ENCODE data around the gene VPS25. TPM values are rescaled to one million over a fixed set of nuclear protein-coding genes. Genes with fewer than 3 reads are reported as not detected.

VPS25 gene
- 57.4 and 57.7 TPM in 2 replicates for total RNA-seq

DNA sequence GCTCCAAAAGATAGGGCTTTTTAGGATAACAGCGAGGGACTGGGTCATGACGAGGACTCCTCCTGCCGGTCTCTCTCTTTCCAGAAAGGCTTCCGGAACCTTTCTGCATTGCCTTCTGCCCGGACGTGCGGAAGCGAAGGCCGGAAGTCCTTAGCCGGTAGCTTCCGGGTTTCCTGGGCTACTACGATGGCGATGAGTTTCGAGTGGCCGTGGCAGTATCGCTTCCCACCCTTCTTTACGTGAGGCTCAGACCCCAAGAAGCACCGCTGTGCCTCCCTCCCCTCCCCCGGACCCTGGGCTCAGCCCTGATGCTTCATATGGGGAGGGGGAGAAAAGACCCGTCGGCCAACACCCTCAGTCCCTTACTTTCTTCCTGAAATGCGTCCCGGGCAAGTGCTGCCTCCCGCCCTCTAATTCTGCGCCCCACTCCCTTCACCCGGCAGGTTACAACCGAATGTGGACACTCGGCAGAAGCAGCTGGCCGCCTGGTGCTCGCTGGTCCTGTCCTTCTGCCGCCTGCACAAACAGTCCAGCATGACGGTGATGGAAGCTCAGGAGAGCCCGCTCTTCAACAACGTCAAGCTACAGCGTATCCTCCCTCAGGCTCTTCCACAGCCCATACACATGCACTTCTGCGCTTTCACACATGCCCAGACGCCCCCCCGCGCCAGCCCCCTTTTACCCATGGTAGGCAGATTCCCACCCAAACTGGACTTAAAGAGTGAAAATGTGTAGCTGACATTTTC lies at the start of gene VPS25:
Gene VPS25 (plus strand): TSS at position 160 of the 746 bp plus-strand sequence. CDS start 27 bp downstream, at position 187.

DNA sequence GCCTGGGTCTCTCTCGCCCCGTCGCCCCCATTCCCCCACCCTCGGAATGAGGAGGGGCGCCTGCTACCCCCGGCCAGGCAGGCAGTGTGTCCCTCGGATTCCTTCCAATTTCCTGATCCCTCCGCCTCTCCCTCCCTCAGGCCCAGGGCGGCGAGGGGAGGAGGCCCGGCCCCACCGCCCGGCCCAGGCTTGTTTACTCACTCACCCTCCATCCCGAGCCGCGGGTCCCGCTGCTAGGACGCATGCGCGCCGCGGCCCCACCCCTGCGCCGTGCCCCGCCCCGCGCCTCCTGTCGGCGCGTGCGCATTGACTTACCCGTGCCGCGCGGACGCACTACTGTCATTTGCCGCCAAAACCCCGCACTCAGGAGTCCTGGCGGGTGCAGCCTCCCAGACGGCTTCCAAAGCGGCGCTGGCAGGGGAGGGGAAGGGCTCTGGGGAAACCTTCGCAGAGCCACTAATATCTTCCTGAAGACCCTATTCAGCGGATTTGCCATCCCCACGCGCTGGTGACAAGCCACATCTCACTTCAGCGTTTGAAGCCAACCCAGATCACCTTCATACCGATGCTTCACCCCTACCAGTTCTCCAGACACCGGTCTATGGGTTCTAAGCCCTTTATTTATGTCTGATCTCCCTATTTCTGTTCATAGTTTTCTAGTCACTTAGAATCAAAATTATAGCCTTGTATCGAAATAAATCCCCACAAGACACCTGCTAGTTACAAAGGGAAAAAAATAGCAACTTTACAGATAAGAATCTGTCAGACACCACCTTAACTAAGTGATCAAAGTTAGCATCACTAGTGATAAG lies 28.2 kb upstream of the VPS25 start, which contains the start of gene EZH1:
Gene EZH1 (minus strand): TSS at position 235 of the 812 bp plus-strand sequence. CDS start 16,099 bp downstream, outside the sequence.

DNA sequence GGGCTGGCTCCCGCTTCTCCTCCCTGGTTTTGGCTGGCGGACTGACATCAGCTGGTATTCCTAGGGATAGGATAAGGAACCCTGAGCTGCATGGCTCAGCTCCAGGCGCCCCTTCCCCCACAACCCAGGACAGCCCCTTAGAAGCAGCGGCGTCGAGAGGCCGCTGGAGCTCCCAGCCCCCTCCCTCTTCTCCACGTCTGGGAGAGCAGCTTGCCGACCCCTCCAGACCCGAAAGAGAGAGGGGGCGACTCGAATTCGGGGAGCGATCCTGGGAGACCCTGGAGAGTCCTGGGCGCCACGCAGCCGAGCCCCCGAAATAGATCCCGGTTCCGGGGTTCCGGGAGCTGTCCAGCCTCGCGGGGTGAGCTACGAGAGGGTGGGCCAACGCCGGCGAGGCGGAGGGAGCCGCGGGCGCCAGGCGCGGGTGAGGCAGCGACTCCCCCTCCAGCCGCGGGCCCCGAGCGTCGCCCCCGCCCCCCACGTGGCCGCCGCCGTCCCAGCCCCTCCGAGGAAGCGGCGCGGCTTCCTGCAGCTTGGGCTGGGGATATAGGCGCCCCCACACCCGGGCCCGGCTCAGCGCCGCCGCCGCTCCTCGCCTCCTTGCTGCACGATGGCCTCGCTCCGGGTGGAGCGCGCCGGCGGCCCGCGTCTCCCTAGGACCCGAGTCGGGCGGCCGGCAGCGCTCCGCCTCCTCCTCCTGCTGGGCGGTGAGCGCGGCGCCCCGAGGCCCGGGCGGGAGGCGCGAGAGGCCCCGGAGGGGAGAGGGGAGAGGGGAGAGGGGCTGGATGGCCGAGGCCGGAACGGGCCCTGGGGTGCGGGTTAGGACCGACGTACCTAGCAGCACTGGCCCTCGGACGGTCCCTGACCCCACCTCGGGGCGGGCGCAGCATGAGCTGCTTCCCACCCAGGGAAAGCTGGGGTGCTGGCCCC lies 12.3 kb upstream of the VPS25 start, which contains the start of gene RAMP2:
Gene RAMP2 (plus strand): TSS at position 576 of the 930 bp plus-strand sequence. CDS start 35 bp downstream, at position 611.

DNA sequence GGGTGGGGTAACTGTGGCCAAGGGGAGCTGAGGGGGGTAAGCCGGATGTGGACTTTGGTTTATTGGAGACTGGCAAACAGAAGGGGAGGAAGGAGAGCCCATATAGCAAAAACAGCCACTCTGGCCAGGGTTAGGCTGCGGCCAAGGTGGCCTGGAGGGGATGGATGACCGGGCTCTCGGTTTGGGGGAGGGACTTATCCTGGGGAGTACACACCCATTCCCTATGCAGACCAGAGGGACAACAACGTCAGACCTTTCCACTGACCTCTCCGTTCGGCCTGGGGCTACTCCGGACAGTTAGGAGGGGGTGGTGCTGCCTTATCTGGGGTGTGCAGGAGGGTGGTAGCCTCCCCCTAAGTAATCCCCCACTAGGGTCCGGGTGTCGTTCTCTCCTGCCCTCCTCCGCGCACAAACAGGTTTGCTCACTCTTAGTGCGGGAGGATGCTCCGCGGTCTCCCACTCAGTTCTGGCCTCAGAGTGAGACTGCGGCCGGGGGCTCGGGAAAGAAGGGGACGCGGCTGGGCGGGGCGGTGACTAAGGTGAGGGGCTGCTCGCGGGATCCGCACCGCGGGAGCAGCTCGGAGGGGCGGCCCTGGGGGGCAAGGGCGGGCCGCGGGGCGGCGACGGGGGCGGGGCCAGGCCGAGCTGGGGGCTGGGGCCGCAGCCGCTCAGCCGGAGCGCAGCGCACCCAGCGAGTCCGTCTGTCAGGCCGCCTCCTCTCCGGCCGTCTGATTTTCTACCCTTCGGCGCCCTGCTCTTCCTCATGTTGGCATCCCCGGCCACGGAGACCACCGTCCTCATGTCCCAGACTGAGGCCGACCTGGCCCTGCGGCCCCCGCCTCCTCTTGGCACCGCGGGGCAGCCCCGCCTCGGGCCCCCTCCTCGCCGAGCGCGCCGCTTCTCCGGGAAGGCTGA lies 6.9 kb downstream of the VPS25 start, which contains the start of gene WNK4:
Gene WNK4 (plus strand): TSS at position 675 of the 915 bp plus-strand sequence. CDS start 89 bp downstream, at position 764.

DNA sequence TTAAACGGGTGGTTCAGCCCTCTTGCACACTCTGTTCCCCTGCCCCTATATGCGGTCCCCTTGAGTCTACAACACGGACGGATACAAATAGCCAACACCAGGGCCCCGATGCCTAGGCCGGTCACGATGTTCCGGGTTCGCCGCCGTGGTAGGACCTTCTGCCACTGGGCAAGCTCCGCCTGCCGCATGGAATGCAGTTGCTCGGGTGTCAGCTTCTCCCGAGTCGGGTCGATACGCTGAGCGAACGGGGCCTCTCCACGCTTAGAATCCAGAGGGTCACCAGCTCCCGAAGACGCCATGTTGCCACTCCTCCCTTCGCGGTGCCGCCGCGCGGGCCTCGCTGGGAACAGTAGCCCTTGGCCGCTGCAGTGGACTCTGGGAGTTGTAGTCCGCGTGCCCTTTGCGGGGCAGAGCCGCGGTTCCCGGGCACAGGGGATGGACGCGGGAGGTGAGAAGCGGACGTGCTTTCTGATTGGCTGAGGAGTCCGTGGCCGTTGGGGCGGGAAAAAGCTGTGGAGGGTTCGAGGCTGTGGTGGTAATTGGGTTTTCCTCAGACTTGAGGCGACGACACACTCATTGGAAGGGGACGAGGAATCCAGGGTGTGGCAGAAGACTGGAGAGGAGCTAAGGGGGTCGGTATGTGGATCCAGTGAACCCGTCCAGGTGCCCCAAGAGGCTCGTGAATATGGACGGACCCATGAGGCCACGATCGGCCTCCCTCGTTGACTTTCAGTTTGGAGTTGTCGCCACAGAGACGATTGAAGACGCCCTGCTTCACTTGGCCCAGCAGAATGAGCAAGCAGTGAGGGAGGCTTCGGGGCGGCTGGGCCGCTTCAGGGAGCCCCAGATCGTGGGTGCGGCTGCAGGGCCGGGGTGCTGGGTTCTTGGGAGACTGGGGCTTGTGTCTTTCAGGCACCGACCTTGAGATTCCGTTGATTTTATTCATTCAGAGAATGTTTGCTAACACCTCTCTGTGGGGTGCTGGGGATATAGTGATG lies 25.4 kb downstream of the VPS25 start, which contains the start of the genes CNTD1 and COA3:
Gene CNTD1 (plus strand): TSS at position 479 of the 998 bp plus-strand sequence. CDS start 207 bp downstream, at position 686.
Gene COA3 (minus strand): TSS at position 322 of the 998 bp plus-strand sequence. CDS start 23 bp downstream, at position 299.

Other genes with a start within 250 kb of the VPS25 start
- gene NAGLU, start 237.2 kb upstream of the VPS25 start, total RNA-seq: 44.9 and 46.9 TPM in 2 replicates
- gene HSD17B1, start 220.5 kb upstream of the VPS25 start, total RNA-seq: 1.2 and 1.8 TPM in 2 replicates
- 7.9 and 12.0 TPM in 2 replicates for gene COASY, start 211.3 kb upstream of the VPS25 start, total RNA-seq
- 34.8 and 42.1 TPM in 2 replicates for gene MLX, start 206.3 kb upstream of the VPS25 start, total RNA-seq
- 8.9 and 15.7 TPM in 2 replicates for gene PSMC3IP, start 195.7 kb upstream of the VPS25 start, total RNA-seq
- 50.7 and 55.1 TPM in 2 replicates for gene RETREG3, start 164.1 kb upstream of the VPS25 start, total RNA-seq
- 22.1 and 26.7 TPM in 2 replicates for gene TUBG1, start 163.8 kb upstream of the VPS25 start, total RNA-seq
- 6.5 and 9.3 TPM in 2 replicates for gene TUBG2, start 114.2 kb upstream of the VPS25 start, total RNA-seq
- 13.3 and 17.8 TPM in 2 replicates for gene PLEKHH3, start 96.5 kb upstream of the VPS25 start, total RNA-seq
- 2.1 and 2.8 TPM in 2 replicates for gene CCR10, start 91.6 kb upstream of the VPS25 start, total RNA-seq
- 25.1 and 38.4 TPM in 2 replicates for gene CNTNAP1, start 90.9 kb upstream of the VPS25 start, total RNA-seq
- gene EZH1, start 28.4 kb upstream of the VPS25 start, total RNA-seq: 14.9 and 15.6 TPM in 2 replicates
- 0.19 and 0.26 TPM in 2 replicates for gene RAMP2, start 12.2 kb upstream of the VPS25 start, total RNA-seq
- gene WNK4, start 7.2 kb downstream of the VPS25 start, total RNA-seq: 0.06 TPM in 1 of 2 replicates, not detected in the other
- gene COA3, start 25.3 kb downstream of the VPS25 start, total RNA-seq: 69.2 and 82.2 TPM in 2 replicates
- gene CNTD1, start 25.4 kb downstream of the VPS25 start, total RNA-seq: 0.12 and 0.13 TPM in 2 replicates
- gene BECN1, start 50.8 kb downstream of the VPS25 start, total RNA-seq: 159 and 176 TPM in 2 replicates
- 65.0 and 66.4 TPM in 2 replicates for gene PSME3, start 59.9 kb downstream of the VPS25 start, total RNA-seq
- 0.40 and 0.56 TPM in 2 replicates for gene AOC2, start 71.1 kb downstream of the VPS25 start, total RNA-seq
- gene AOC3, start 77.8 kb downstream of the VPS25 start, total RNA-seq: 0.26 and 0.44 TPM in 2 replicates
- not detected in 2 replicates for gene G6PC1, start 127.3 kb downstream of the VPS25 start, total RNA-seq
- 23.4 and 37.5 TPM in 2 replicates for gene AARSD1, start 191.0 kb downstream of the VPS25 start, total RNA-seq
- not detected in 2 replicates for gene PTGES3L, start 206.6 kb downstream of the VPS25 start, total RNA-seq
- gene RUNDC1, start 207.1 kb downstream of the VPS25 start, total RNA-seq: 7.6 and 9.2 TPM in 2 replicates
- gene RPL27, start 225.0 kb downstream of the VPS25 start, total RNA-seq: 1,070 and 1,150 TPM in 2 replicates
- 35.9 and 40.0 TPM in 2 replicates for gene IFI35, start 233.3 kb downstream of the VPS25 start, total RNA-seq
- 187 and 189 TPM in 2 replicates for gene VAT1, start 248.9 kb downstream of the VPS25 start, total RNA-seq